ENCODE data around the gene NUP214.
"Not testable (repeated sequence)": the region's sequence is repeated elsewhere in the genome, so short reads cannot be mapped to it uniquely, and the experiment has no call there.

Gene NUP214

GRCh38 chr9:131117762-131118145 is 7.6 kb upstream of the NUP214 start:
- no peak for DNase-seq

GRCh38 chr9:131119600-131119999 is 5.8 kb upstream of the NUP214 start:
- no peak for DNase-seq

- DNase-seq, result no peak
Measured at GRCh38 chr9:131120620-131121228, 4.7 kb upstream of the NUP214 start.

GRCh38 chr9:131121346-131121745 is 4.0 kb upstream of the NUP214 start:
- DNase-seq, result no peak

GRCh38 chr9:131122158-131122557 is 3.2 kb upstream of the NUP214 start:
- no peak for DNase-seq

GRCh38 chr9:131125038-131125287 is 423 bp upstream of the NUP214 start:
- DNase-seq, result no peak

- DNase-seq, result no peak
Measured at GRCh38 chr9:131126059-131126426, 657 bp downstream of the NUP214 start.

- DNase-seq, result no peak
Measured at GRCh38 chr9:131129183-131129582, 3.8 kb downstream of the NUP214 start.

- DNase-seq, result no peak
Measured at GRCh38 chr9:131138676-131139075, 13.3 kb downstream of the NUP214 start.

- no peak for DNase-seq
Measured at GRCh38 chr9:131140112-131140511, 14.7 kb downstream of the NUP214 start.

- DNase-seq, result no peak
Measured at GRCh38 chr9:131140550-131140949, 15.2 kb downstream of the NUP214 start.

- DNase-seq, result no peak
Measured at GRCh38 chr9:131142160-131142559, 16.8 kb downstream of the NUP214 start.

GRCh38 chr9:131144201-131144600 is 18.8 kb downstream of the NUP214 start:
- DNase-seq, result no peak

- DNase-seq, result no peak
Measured at GRCh38 chr9:131145245-131145644, 19.9 kb downstream of the NUP214 start.

- no peak for DNase-seq
Measured at GRCh38 chr9:131146186-131146585, 20.8 kb downstream of the NUP214 start.

GRCh38 chr9:131148276-131148675 is 22.9 kb downstream of the NUP214 start:
- no peak for DNase-seq

GRCh38 chr9:131148966-131149687 is 23.7 kb downstream of the NUP214 start:
- no peak for DNase-seq

- no peak for DNase-seq
Measured at GRCh38 chr9:131149688-131150053, 24.3 kb downstream of the NUP214 start.

GRCh38 chr9:131153595-131153994 is 28.2 kb downstream of the NUP214 start:
- DNase-seq, result no peak

- DNase-seq, result not testable (repeated sequence)
Measured at GRCh38 chr9:131158673-131159072, 33.3 kb downstream of the NUP214 start.

- no peak for DNase-seq
Measured at GRCh38 chr9:131160416-131161112, 35.2 kb downstream of the NUP214 start.

GRCh38 chr9:131161585-131161984 is 36.2 kb downstream of the NUP214 start:
- no peak for DNase-seq

GRCh38 chr9:131162886-131163285 is 37.5 kb downstream of the NUP214 start:
- DNase-seq, result no peak

GRCh38 chr9:131165523-131165922 is 40.1 kb downstream of the NUP214 start:
- DNase-seq, result no peak

Data from NCI-H1694 (cell line).